GM20000 (cell line): ENCODE data around the gene GRHPR.

Experiments
- DNase-seq: peaks from one replicate; pipeline ENCODE4 v3.0.0; 2012; ENCODE audit warnings: low spot score
- TF ChIP-seq, protein P1 (sequence below): IDR thresholded peaks from 2 replicates; pipeline ENCODE4 v1.5.1; 2012; ENCODE audit warnings: mild to moderate bottlenecking, control low read depth; ENCODE audit errors: extremely low read depth, missing control alignments

The GRHPR gene

DNA sequence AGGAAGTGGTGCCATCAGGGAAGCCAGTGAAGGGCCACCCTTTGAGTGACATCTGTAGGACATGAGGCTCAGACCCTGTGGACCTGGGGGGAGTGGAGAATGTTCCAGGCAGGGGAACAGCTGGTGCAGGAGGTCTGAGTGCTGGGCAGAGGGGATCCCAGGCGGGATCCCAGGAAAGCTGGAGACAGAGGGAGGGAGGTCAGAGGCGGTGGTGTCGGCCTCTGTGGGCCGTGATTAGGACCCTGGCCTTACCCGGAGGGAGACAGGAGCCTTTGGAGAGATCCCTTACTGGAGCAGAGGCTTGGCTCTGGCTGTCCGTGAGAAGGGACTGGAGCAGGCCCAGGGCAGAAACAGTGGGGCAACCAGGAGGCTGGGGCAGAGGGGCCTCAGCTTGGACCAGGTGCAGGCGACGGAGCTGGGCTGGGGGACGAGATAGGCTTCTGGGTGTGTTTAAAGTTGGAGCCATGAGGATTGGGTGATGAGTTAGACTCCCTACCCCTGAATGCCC is 12.1 kb upstream of the GRHPR start:
- TF ChIP-seq, protein P1, sequence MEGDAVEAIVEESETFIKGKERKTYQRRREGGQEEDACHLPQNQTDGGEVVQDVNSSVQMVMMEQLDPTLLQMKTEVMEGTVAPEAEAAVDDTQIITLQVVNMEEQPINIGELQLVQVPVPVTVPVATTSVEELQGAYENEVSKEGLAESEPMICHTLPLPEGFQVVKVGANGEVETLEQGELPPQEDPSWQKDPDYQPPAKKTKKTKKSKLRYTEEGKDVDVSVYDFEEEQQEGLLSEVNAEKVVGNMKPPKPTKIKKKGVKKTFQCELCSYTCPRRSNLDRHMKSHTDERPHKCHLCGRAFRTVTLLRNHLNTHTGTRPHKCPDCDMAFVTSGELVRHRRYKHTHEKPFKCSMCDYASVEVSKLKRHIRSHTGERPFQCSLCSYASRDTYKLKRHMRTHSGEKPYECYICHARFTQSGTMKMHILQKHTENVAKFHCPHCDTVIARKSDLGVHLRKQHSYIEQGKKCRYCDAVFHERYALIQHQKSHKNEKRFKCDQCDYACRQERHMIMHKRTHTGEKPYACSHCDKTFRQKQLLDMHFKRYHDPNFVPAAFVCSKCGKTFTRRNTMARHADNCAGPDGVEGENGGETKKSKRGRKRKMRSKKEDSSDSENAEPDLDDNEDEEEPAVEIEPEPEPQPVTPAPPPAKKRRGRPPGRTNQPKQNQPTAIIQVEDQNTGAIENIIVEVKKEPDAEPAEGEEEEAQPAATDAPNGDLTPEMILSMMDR = no peak
- DNase-seq = no peak

GRCh38 chr9:37410969-37411785 is 11.3 kb upstream of the GRHPR start:
- TF ChIP-seq, protein P1 = peak; percentile 61
- DNase-seq = peak; percentile 54

DNA sequence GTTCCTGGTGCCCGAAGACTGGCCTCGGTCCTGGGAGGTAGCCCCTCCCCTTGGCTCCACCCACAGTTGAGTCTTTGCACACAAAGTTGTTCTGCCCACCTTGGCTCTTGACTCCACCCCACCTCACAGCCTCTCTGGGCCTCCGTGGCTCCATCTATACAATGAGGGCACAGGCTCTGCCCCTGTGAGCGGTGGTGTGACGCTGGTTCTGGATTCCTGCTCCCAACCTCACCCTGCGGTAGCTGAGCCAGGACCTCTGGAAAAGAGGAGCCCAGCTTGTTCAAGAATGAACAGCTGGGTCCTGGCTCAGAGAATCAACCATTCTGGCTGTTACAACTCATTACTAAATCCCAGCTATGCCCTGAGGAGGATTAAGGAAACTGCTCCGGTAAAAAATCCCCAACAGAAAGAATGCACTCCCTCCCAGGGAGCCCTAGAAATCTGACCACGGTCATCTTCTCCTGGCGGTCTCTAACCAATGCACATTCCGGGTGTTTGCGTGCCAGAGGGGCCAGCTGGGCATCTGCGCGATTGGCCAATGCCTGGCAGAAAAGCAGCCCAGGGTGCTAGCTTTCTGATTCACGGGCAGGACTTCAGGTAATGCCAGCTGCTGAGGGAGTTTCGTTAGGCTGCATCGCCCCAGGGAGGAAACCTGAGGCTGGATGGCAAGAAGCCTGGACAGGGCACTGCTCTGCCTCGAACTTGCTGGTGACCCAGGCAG is 9.9 kb upstream of the GRHPR start:
- DNase-seq = no peak

DNA sequence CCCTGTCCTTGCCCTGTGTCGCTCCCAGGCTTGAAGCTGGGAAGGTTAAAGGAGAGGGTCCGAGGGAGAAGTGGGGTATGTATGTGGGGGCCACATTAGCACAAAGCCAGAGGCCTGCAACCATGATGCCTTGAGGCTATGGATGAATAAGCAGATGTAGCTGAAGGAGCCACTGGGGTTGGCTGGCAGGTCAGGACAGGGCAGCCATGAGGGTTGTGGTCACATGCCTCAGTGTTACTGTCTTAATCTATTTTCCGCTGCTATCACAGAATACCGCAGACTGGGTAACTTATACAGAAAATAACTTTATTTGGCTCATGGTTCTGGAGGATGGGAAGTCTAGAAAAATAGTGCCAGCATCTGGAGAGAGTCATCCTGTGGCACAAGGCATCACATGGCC is 9.2 kb upstream of the GRHPR start:
- no peak for DNase-seq
- TF ChIP-seq, protein P1 = no peak

More for the DNA sequence above, 9.9 kb upstream of the GRHPR start:
- TF ChIP-seq, protein P1 = no peak

DNA sequence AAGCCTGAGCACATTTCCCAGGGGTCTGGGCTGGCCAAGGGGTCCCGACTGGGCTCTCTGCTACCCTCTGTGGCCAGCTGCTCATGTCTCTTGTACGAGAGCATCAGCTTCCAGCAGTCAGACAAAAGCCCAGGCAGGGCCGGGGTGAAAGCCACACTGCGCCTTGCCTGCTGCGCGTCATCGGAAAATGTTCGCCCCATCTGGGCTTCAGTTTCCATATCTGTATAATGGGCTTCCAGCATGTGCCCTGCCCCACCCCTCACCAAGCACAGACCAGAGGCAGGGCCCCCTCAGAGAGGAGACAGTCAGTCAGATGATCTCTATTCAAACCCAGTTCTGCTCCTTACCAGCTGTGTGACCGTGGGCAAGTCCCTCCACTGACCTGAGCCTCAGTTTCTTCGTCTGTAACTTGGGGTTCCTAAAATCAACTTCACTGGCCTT is 8.0 kb upstream of the GRHPR start:
- TF ChIP-seq, protein P1 = no peak
- DNase-seq = no peak

DNA sequence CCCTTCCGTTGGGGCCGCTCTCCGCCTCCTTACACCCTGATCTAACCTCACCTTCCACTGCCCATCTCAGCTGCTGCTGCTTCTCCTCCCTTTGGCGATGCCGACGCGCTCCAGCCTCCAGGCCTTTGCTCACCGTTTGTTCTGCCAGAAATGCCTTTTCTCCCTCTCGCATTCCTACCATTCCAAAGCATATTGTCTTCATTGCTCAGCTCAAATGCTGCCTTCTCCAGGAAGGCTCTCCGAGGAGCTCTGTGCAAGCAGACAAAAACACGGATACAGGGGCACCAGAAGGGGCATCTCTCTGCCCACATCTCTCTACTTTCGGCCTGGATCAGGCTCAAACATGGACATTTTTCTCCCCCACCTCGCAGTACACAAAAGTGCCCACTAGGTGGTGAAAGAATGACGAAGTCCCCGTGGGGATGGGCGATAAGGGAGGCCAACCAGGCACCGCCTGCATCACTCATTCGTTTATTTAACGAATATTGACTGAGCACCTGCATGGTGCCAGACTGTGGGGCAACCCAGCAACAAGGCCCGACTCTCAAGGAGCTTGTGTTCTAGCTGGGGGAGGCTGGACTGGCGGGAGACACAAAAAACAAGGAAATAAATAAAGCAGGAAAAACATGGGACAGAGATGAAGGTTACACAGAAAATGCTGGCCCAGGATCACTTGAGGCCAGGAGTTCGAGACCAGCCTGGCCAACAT is 7.3 kb upstream of the GRHPR start:
- peak; percentile 67 for DNase-seq
- TF ChIP-seq, protein P1 = peak; percentile 73
